ENCODE data around the gene LRRC36. TPM values are rescaled to one million over a fixed set of nuclear protein-coding genes. Genes with fewer than 3 reads are reported as not detected.

Gene LRRC36
- total and polyA plus RNA-seq, 8 donors: 3.0 to 73.6 (median 55.7) TPM

- H3K4me1 ChIP-seq: peaks cover 21 to 66% of the 10 kb centered on the region in 2 donors
- intact Hi-C loops (cut with DNase I): no loop called here
Measured at GRCh38 chr16:67390816-67391423, 64.3 kb downstream of the LRRC36 start.

DNA sequence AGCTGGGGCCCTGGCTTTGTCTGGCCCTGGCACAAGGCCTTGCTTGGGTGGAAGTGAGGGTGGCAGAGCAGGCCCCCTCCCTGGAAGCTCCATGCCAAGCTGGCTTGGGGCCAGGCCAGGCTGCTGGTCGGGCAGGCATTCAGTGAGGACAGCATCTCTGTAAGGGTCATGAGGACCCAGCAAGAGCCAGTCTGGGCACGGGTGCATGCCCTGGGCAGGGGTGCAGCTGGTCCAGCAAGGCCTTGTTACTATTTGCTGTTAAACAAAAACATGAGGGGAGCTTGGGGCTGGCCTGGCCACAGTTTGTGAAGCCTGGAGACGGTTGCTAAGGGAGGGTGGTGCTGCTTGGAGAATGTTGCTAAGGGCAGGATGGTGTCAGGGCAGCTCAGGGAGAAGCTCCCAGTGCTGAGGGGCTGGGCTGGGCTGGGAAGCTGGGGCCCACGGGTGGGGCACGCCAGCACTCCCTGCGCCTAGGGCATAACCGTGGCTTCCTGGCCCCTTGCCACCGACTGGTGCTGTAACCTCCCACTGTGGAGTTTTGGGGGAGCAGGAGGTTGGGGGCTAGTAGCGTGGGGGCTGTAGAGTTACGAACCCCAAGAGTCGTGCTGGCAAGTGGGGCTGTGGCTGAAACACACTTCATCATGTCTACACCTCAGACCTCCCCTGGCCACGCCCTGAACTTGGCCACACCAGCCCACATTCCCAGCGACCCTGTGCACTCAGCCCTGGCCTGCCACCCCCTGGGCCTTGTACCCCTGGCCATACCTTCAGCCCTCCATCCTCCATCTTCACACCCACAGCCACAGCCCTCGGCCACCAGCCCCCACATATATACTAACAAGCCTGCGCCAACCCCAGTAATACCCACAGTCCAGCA is 65.0 kb downstream of the LRRC36 start:
- peaks cover 27 to 74% of the 10 kb centered on the region in 2 donors for H3K4me1 ChIP-seq
- H3K27ac ChIP-seq: peak overlapping the region in 1 of 2 donors; percentile 65
- H3K27me3 ChIP-seq: peaks cover 0 to 43% of the 10 kb centered on the region in 2 donors
- H3K4me3 ChIP-seq: peak overlapping the region; percentile 40 to 47
- H3K9me3 ChIP-seq: no peaks in the 10 kb centered on the region
- DNase-seq: peak in 2 of 4 donors; percentile 35 to 56
- intact Hi-C loops (cut with DNase I): no loop called here
- no peaks in the 10 kb centered on the region for H3K36me3 ChIP-seq
- no peak for TF ChIP-seq CTCF (IDR thresholded peaks at IDR 0.05)
- ATAC-seq: peak; percentile 1

More at GRCh38 chr16:67390816-67391423, 64.3 kb downstream of the LRRC36 start:
- Histone ChIP-seq H3K27me3 (peaks cover 0 to 38% of the 10 kb centered on the region in 2 donors), H3K36me3 (no peaks in the 10 kb centered on the region), H3K9me3 (no peaks in the 10 kb centered on the region), H3K27ac (no peak overlapping the region), H3K4me3 (no peak overlapping the region)
- ATAC-seq: no peak
- no peak for TF ChIP-seq CTCF (IDR thresholded peaks at IDR 0.05)
- DNase-seq: no peak

GRCh38 chr16:67392301-67393059 is 65.9 kb downstream of the LRRC36 start:
- intact Hi-C loops (cut with DNase I): no loop called here
- Histone ChIP-seq H3K27ac (peak overlapping the region; percentile 27 to 65), H3K4me1 (peaks cover 31 to 76% of the 10 kb centered on the region in 2 donors), H3K27me3 (peaks cover 0 to 43% of the 10 kb centered on the region in 2 donors), H3K4me3 (peak overlapping the region; percentile 40 to 47), H3K36me3 (no peaks in the 10 kb centered on the region), H3K9me3 (no peaks in the 10 kb centered on the region)
- TF ChIP-seq CTCF (IDR thresholded peaks at IDR 0.05): no peak
- DNase-seq: no peak
- no peak for ATAC-seq

GRCh38 chr16:67393111-67393787 is 66.6 kb downstream of the LRRC36 start, which contains the start of gene TPPP3:
Gene TPPP3, minus strand, starts transcription at chr16:67393498. Its CDS starts 2,387 bp downstream, at chr16:67391111.
- H3K9me3 ChIP-seq: no peaks in the 10 kb centered on the region
- TF ChIP-seq CTCF (IDR thresholded peaks at IDR 0.05): peak; percentile 63 to 78
- peaks cover 0 to 43% of the 10 kb centered on the region in 2 donors for H3K27me3 ChIP-seq
- ATAC-seq: peak; percentile 83
- intact Hi-C loops (cut with DNase I): no loop called here
- peaks cover 31 to 76% of the 10 kb centered on the region in 2 donors for H3K4me1 ChIP-seq
- H3K4me3 ChIP-seq: peak within 1 kb of the TSS; percentile 40 to 47
- no peaks in the 10 kb centered on the region for H3K36me3 ChIP-seq
- DNase-seq: peak; percentile 77 to 94 (median 91)
- peak within 1 kb of the TSS; percentile 64 to 65 for H3K27ac ChIP-seq
